Stimulated activated CD4-positive, alpha-beta T cell treated with anti-CD3 and anti-CD28 coated beads, Interleukin-12 subunit alpha, Interleukin-12 subunit beta, amount 100 ng/mL, for 4 hours (primary cell): ENCODE data around the gene PPP6R3.
"Not testable (repeated sequence)": the region's sequence is repeated elsewhere in the genome, so short reads cannot be mapped to it uniquely, and the experiment has no call there.

Experiments used
- DNase-seq: peaks from one replicate; pipeline ENCODE4 v3.0.0-alpha.2; 2020

Gene PPP6R3

DNA sequence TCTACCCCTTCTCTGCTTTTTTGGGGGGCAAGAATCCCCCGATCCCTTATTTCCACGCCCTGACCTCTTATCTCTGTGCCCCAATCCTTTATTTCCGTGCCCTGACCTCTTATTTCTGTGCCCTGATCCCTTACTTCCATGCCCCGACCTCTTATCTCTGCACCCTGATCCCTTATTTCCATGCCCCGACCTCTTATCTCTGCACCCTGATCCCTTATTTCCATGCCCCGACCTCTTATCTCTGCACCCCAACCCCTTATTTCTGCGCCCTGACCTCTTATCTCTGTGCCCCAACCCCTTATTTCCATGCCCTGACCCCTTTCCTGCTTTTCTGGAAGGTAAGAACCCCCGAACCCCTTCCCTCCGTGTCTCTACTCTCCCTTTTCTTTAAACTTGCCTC is 163.2 kb downstream of the PPP6R3 start:
- not testable (repeated sequence) for DNase-seq

- DNase-seq, result not testable (repeated sequence)
Measured at GRCh38 chr11:68625069-68625468, 164.5 kb downstream of the PPP6R3 start.

DNA sequence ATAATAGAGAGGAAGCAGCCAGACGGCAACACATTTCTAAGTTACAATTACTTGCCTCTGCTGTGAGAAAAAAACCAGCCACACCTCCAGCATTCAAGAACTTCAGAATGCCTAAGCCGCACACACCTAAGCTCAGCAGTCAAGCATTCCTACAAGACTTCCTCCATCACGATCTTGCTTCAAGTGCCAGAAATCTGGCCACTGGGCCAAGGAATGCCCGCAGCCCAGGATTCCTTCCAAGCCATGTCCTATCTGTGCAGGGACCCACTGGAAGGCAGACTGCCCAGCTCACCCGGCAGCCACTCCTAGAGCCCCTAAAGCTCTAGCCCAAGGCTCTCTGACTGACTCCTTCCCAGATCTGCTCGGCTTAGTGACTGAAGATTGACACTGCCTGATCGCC is 165.7 kb downstream of the PPP6R3 start:
- DNase-seq, result not testable (repeated sequence)

DNA sequence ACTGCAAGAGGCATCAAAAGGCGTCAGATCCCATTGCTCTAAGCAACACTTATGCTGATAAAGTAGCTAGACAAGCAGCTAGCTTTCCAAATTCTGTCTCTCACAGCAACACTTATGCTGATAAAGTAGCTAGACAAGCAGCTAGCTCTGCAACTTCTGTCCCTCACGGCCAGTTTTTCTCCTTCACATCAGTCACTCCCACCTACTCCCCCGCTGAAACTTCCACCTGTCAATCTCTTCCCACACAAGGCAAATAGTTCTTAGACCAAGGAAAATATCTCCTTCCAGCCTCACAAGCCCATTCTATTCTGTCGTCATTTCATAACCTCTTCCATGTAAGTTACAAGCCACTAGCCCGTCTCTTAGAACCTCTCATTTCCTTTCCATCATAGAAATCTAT is 168.3 kb downstream of the PPP6R3 start:
- not testable (repeated sequence) for DNase-seq

DNA sequence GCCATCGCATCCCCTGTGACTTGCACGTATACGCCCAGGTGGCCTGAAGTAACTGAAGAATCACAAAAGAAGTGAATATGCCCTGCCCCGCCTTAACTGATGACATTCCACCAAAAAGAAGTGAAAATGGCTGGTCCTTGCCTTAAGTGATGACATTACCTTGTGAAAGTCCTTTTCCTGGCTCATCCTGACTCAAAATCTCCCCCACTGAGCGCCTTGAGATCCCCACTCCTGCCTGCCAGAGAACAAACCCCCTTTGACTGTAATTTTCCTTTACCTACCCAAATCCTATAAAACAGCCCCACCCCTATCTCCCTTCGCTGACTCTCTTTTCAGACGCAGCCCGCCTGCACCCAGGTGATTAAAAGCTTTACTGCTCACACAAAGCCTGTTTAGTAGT is 171.8 kb downstream of the PPP6R3 start:
- not testable (repeated sequence) for DNase-seq

GRCh38 chr11:68632802-68633201 is 172.2 kb downstream of the PPP6R3 start:
- DNase-seq, result no peak

DNA sequence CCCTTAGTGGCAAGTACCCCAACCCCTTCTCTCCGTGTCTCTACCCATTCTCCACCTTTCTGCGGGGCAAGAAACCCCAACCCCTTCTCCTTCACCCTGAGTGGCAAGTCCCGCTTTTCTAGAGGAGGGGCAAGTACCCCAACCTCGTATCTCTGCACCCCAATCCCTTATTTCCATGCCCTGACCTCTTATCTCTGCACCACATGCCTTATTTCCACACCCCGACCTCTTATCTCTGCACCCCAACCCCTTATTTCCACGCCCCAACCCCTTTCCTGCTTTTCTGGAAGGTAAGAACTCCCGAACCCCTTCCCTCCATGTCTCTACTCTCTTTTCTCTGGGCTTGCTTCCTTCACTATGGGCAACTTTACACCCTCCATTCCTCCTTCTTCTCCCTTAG is 174.1 kb downstream of the PPP6R3 start:
- not testable (repeated sequence) for DNase-seq

DNA sequence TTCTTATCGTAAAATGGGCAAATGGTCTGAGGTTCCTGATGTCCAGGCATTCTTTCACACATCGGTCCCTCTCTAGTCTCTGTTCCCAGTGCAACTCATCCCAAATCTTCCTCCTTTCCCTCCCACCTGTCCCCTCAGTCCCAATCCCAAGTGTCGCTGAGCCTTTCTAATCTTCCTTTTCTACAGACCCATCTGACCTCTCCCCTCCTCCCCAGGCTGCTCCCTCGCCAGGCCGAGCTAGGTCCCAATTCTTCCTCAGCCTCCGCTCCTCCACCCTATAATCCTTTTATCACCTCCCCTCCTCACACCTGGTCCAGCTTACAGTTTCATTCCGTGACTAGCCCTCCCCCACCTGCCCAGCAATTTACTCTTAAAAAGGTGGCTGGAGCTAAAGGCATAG is 174.6 kb downstream of the PPP6R3 start:
- DNase-seq, result not testable (repeated sequence)

- DNase-seq, result not testable (repeated sequence)
Measured at GRCh38 chr11:68635883-68636282, 175.3 kb downstream of the PPP6R3 start.

DNA sequence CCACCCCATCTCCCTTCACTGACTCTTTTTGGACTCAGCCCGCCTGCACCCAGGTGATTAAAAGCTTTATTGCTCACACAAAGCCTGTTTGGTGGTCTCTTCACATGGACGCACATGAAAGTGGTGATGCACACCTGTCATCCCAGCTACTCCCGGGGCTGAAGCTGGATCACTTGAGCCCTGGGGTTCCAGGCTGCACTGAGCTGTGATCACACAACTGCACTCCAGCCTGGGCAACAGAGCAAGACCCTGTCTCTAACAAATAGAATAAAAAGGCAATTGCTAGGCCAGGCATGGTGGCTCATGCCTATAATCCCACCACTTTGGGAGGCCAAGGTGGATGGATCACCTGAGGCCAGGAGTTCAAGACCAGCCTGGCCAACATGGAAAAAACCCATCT is 178.8 kb downstream of the PPP6R3 start:
- not testable (repeated sequence) for DNase-seq

- DNase-seq, result no peak
Measured at GRCh38 chr11:68641880-68642279, 181.3 kb downstream of the PPP6R3 start.

GRCh38 chr11:68643585-68643984 is 183.0 kb downstream of the PPP6R3 start:
- no peak for DNase-seq

DNA sequence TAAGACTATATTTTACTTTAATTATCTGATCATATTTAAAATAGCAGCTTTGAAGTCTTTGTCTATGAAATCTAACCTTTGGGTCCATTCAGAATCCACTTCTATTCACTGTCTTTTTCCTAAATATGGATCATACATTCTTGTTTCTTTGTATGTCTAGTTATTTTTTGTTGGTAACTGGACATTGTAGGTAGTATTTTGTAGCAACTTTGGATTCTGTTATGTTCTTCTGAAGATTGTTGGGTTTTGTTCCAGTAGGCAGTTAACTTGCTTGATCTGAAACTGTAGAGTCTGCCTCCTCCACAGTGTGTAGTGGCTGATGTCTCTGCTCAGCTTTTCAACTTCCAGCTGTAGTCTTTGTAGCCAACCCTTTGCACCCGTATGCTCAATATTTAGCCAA is 186.3 kb downstream of the PPP6R3 start:
- DNase-seq, result no peak

GRCh38 chr11:68649851-68650555 is 189.5 kb downstream of the PPP6R3 start:
- no peak for DNase-seq

- DNase-seq, result no peak
Measured at GRCh38 chr11:68650801-68651200, 190.2 kb downstream of the PPP6R3 start.

DNA sequence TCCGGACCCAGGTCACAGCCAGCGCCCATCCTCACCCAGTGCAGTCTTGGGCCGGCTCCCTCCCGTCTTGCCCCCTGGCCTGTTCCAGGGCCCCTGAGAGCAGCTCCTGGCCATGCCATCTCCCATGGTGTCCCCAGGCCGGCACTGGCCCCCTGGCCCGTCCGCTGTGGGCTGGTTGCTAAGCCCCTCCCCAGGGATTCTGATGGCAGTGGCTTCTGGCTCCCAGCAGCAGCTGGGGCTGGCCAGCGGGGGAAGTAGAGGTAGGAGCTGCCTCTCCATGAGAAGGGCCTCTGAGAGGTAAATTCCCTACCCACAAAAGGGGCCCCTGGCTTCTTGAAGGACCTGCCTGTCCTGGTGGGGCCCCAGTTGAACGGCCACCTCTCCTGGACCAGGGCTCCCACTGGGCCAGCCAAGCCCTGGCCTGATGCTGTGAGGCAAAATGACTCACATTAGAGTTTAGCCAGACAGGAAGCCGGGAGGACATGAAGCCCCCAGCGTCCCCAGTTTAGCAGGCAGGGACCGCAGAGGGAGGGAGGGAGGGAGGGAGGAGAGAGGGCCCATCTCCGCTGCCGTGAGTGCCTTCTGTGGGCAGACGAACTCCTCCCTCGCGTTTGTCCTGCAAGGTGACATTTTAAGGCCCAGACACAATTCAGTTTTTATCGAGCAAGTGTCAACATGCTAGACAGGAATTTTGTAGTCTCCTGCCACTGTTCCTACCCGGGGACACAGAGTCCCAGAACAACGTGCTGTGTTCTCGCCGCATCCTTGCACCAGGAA is 190.8 kb downstream of the PPP6R3 start:
- DNase-seq, result no peak

DNA sequence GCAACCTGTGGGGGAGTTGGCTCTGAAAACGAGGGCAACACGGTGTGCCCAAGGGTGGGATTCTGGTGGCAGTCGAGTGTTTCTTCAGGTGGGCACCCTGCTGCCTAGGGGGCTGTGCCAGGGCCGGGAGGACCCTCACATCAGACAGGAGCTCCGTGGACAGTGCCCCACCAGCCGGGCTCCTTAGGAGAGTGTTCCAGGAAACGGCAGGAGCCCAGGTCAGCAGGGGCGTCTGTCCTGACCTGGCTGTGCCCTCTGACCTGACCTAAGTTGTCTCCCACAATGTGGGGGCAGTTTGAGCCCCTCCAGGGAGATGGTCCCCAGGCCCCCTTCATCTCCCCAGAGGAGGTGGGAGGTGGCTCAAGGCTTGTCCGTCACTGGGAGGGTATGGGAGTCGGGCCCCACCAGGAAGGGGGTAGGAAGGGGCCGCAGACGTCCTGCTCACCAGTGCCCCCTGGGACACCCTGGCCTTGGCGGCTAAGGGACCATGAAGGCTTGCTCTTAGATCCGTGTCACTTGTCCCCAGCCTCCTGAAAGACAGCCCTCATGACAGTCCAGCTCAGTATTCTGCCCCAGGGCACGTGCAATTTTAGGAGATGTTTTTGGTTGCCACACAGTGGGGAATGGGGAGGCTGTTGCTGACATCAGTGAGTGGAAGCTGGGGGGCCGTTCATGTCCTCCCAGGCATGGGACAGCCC is 191.6 kb downstream of the PPP6R3 start:
- no peak for DNase-seq

DNA sequence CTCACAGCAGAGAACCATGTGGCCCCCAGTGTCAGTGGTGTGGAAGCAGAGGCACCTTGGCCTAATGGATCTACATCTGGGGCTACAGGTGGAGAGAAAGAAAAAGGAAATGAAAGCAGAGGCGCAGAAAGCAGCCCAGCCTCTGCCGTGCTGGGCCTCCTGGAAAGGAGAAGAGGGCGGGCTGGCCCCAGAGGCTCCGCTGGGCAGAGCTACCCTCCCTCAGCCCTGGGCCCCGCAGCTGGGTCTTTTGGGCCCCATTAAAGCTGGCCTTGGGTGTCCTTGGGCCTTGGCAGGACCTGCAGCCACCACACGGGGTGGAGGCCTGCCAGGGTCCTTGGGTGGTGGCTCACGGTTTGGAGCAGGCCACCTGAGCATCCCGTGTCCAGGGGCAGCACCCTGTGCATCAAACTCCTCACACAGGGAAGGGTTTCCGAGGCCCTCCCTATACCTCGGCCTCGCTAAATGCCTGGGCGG is 192.2 kb downstream of the PPP6R3 start:
- DNase-seq, result no peak

DNA sequence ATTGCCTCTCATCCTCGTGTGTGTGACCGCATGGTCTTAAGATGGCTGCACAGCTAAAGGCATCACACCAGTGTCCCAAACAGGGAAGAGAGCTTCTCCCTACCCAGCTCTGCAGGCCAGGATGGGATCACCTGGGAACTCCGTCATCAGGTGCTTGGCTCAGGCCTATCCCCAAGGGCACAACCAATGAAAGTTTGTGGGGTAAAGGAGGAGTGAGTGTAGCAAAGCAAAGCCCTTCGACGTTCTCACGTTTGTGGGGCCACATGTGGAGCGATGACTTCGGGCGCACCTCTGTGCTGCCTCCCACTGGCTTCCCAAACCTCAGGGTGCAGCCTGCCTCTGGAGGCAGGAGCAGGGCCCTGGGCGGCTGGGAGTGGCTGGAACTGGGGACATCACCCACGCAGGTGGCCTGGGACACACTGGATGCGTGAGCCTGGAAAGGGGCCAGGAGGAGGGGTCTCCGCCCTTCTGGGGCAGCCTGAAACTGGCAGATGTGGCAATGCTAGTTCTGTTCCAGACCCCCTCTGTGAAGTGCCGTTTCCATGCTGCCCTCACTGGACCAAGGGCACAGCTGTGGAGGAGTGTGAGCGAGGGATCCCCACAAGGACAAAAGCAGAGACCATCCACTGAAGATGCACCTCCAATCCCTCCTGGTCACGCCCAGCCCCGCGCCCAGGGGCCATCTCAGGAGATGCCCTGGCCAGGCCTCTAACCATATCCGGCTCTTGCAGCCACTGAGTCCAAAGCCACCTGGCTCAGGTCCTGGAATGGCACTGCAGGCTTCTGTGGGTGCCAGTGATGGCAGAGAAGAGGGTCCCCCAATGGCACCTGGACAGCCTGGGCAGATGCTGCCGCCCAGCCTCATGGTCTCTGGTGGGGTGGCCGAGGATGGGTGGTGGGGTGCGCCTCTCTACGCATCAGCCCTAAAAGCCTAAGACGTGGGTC is 193.2 kb downstream of the PPP6R3 start:
- DNase-seq, result no peak

DNA sequence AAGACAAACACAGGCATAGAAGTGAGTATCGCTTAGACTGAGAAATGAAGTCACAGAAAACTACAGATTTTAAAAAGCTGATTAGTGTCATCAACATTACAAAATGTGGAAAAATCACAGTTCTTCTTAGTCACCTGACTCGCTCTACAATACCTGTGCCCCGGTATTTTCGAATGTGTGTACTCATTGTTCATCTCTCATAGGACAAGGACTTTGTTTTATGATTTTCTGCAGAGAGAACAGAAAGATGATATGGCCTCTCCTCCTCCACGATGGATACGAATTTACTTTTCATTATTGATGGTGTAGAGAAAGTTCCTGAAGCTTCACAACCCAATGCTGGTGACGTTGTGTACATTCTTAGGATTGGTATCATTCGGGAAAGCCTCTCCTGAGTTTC is 194.4 kb downstream of the PPP6R3 start:
- no peak for DNase-seq

DNA sequence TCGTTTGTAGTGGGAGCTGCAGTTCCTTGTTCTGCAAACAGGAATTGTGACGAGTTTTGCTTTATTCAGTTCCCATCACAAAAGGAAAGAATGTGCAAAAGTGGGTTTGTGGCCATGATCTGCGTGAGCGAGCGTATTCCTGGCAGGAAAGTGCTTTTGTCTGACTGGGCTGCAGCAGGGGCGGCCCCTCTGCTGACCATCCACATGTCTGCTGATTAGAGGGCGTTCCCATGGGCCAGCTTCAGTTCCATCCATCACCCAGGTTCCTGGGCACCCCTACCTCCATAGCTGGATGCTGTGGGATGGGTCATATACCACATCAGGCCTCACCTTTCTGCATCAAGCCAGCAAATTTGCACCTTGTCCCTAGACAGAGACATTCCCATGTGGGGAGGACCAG is 194.9 kb downstream of the PPP6R3 start:
- DNase-seq, result no peak

DNA sequence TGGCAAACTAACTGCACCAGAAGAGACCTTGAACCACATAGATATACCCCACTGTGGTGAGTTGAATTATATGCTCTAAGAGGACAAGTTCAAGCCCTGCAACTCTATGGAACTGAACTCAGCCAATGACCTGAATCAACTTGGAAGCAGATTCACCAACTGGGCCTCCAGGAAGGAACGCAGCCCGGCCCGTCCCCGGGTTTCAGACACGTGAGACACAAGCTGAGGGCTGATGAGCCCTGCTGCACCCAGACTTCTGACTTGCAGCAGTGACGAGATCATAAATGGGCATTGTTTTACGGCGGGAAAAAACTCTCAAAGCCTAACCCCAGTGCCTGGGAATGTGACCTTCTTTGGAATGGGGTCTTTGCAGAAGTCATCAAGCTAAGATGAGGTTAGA is 195.3 kb downstream of the PPP6R3 start:
- no peak for DNase-seq
